ENCODE data around the gene SHOC2. TPM values are rescaled to one million over a fixed set of nuclear protein-coding genes. Genes with fewer than 3 reads are reported as not detected.

SHOC2 gene
- total RNA-seq, 1 experiment from 2014 or later: 14.3 TPM

DNA sequence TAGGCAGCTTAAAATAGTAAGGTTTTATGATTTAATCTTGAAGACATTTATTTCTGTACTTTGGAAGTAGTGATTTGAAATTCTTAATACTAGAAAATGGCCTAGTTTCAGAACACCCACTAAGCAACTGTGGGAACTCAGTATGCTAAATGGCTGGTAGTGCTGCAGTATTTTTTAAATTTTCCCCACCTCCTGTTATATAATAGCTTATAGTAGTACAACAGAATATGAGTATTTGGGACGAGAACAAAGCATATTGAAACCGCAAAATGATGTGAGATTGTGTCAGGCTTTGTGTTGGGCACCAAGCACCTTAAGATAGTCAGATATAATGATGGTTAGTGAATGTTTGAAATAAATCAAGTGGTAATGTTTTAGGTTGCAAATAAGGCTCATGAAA is 8.1 kb downstream of the SHOC2 start:
- intact Hi-C loops (cut with micrococcal nuclease): no loop called here
- BruUV-seq (replicated peaks): no TSS peak
- H3K4me1 ChIP-seq (ENCODE audit: insufficient read depth, low read length): peaks cover 18% of the 10 kb centered on the region; the same call in 1 of the 2 replicates
- H3K9ac ChIP-seq (ENCODE audit: low read length): no peak overlapping the region
- H3K27me3 ChIP-seq (ENCODE audit: low read length): no peaks in the 10 kb centered on the region
- DNase-seq: no peak
- no peak for ATAC-seq
- H3K79me2 ChIP-seq (ENCODE audit: low read length): peaks cover 98% of the 10 kb centered on the region
- ChIA-PET CTCF (no interaction called here), POLR2A (ENCODE audit: unreplicated experiment) (no interaction called here)
- no peaks in the 10 kb centered on the region; the same call in 1 of the 2 replicates for H4K20me1 ChIP-seq (ENCODE audit: low read length)
- no peak overlapping the region for H3K27ac ChIP-seq (ENCODE audit: low read length)
- no peak overlapping the region for H3K4me2 ChIP-seq (ENCODE audit: low read length)
- no peak overlapping the region for H3K4me3 ChIP-seq (ENCODE audit: low read length)
- no peaks in the 10 kb centered on the region for H3K36me3 ChIP-seq (ENCODE audit: low read depth, low read length)
- no peaks in the 10 kb centered on the region for H3K9me3 ChIP-seq (ENCODE audit: low read length)
- TF ChIP-seq EZH2phosphoT487 (IDR thresholded peaks at IDR 0.05; ENCODE audit: borderline replicate concordance, low read length) (no peak), EZH2 (IDR thresholded peaks at IDR 0.05; ENCODE audit: low read length, unreplicated experiment) (no peak), CTCF (conservative IDR thresholded peaks at IDR 0.05; ENCODE audit: low read depth, low read length) (no peak)
- H3F3A ChIP-seq (ENCODE audit: low read length, unreplicated experiment): no peaks in the 10 kb centered on the region
- no peaks in the 10 kb centered on the region for H3K9me2 ChIP-seq (replicated peaks; ENCODE audit: low read length)
- no peak overlapping the region for H2AFZ ChIP-seq (ENCODE audit: low read length)

DNA sequence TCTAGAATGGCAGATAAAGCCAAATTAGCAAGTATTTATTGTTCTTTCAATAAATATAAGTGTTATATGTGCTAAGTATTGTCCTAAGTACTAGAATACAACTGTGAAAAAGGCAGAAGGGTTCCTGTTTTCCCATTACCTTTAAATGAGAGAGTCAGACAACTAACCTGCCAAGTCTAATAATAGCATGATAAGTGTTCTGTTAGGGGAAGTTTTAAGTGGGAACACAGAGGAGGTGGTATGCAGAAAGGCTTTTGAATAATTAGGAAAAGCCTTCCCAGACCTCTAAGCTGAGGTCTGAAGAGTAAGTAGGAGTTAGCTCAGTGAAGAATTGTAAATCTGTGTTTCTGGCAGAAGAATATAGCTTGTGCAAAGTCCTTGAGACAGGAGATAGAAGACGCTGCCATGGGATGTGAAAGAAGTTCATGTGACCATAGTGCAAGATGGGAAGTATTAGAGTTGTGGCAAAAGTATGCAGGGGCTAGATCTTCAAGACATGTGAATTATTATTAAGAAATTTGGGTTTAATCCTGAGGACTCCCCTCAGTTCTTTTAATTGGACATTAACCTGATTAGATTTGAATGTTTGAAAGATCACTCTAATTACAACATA is 12.5 kb downstream of the SHOC2 start:
- no peak for DNase-seq
- Histone ChIP-seq H2AFZ (ENCODE audit: low read length) (no peak overlapping the region), H3F3A (ENCODE audit: low read length, unreplicated experiment) (no peaks in the 10 kb centered on the region), H3K27me3 (ENCODE audit: low read length) (no peaks in the 10 kb centered on the region), H3K4me1 (ENCODE audit: insufficient read depth, low read length) (peaks cover 21% of the 10 kb centered on the region; the same call in 1 of the 2 replicates), H3K9me3 (ENCODE audit: low read length) (no peaks in the 10 kb centered on the region), H3K79me2 (ENCODE audit: low read length) (peaks cover 89% of the 10 kb centered on the region), H3K4me2 (ENCODE audit: low read length) (peak overlapping the region; percentile 59; the same call in 1 of the 2 replicates), H3K9ac (ENCODE audit: low read length) (no peak overlapping the region), H3K9me2 (replicated peaks; ENCODE audit: low read length) (no peaks in the 10 kb centered on the region), H3K27ac (ENCODE audit: low read length) (peak overlapping the region; percentile 15; the same call in 1 of the 2 replicates), H4K20me1 (ENCODE audit: low read length) (peaks cover 3% of the 10 kb centered on the region; the same call in 1 of the 2 replicates), H3K36me3 (ENCODE audit: low read depth, low read length) (no peaks in the 10 kb centered on the region), H3K4me3 (ENCODE audit: low read length) (no peak overlapping the region)
- no peak for ATAC-seq
- TF ChIP-seq EZH2phosphoT487 (IDR thresholded peaks at IDR 0.05; ENCODE audit: borderline replicate concordance, low read length): no peak
- no peak for TF ChIP-seq EZH2 (IDR thresholded peaks at IDR 0.05; ENCODE audit: low read length, unreplicated experiment)
- TF ChIP-seq CTCF (conservative IDR thresholded peaks at IDR 0.05; ENCODE audit: low read depth, low read length): no peak
- ChIA-PET POLR2A (ENCODE audit: unreplicated experiment) (no interaction called here), CTCF (no interaction called here)
- no TSS peak for BruUV-seq (replicated peaks)
- intact Hi-C loops (cut with micrococcal nuclease): no loop called here

DNA sequence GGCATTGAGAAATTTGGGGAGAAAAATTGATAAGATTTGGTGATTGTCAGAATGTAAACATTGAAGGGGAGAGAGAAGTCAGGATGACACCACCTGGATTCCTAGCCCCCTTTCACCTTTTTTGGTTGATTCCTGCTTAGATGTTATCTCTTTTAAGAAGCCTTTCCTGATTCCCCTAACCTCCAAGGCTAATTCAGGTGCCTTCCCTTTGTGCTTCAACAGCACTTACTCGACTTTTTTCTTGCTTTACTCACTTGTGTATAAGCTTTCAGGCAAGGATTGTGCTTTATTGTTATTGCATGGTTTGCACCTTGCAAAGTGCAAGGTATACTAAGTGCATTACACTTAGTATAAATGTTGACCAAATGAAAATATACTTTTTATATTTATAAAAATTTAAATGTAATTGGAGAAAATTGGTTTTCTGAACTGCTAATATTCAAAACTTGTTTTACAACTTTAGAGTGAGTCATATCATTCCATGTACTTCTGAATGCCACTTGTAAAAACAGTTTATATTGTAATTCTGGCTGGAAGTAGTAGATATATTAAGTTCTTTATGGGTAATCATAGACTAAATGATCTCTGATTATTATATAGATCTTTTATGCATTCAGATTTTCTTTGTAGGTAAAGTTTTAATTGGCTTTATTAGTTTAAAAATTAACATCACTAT is 13.2 kb downstream of the SHOC2 start:
- intact Hi-C loops (cut with micrococcal nuclease): no loop called here
- CTCF ChIA-PET: no interaction called here
- no peaks in the 10 kb centered on the region for H3K9me3 ChIP-seq (ENCODE audit: low read length)
- no peak overlapping the region for H2AFZ ChIP-seq (ENCODE audit: low read length)
- H4K20me1 ChIP-seq (ENCODE audit: low read length): peaks cover 3% of the 10 kb centered on the region; the same call in 1 of the 2 replicates
- H3K27ac ChIP-seq (ENCODE audit: low read length): peak overlapping the region; percentile 15
- H3K4me1 ChIP-seq (ENCODE audit: insufficient read depth, low read length): peaks cover 21% of the 10 kb centered on the region; the same call in 1 of the 2 replicates
- H3K4me3 ChIP-seq (ENCODE audit: low read length): no peak overlapping the region
- ATAC-seq (peak; percentile 64), DNase-seq (peak; percentile 56)
- BruUV-seq (replicated peaks): no TSS peak
- peaks cover 89% of the 10 kb centered on the region for H3K79me2 ChIP-seq (ENCODE audit: low read length)
- H3F3A ChIP-seq (ENCODE audit: low read length, unreplicated experiment): no peaks in the 10 kb centered on the region
- H3K27me3 ChIP-seq (ENCODE audit: low read length): no peaks in the 10 kb centered on the region
- no peaks in the 10 kb centered on the region for H3K36me3 ChIP-seq (ENCODE audit: low read depth, low read length)
- no peaks in the 10 kb centered on the region for H3K9me2 ChIP-seq (replicated peaks; ENCODE audit: low read length)
- peak overlapping the region; percentile 59 for H3K4me2 ChIP-seq (ENCODE audit: low read length)
- TF ChIP-seq CTCF (conservative IDR thresholded peaks at IDR 0.05; ENCODE audit: low read depth, low read length) (no peak), EZH2 (IDR thresholded peaks at IDR 0.05; ENCODE audit: low read length, unreplicated experiment) (no peak), EZH2phosphoT487 (IDR thresholded peaks at IDR 0.05; ENCODE audit: borderline replicate concordance, low read length) (no peak)
- POLR2A ChIA-PET (ENCODE audit: unreplicated experiment): no interaction called here
- no peak overlapping the region for H3K9ac ChIP-seq (ENCODE audit: low read length)

Measured in PC-3 (cell line).